Gastrocnemius medialis (tissue), 4 donors: ENCODE data around the gene NSL1.
"Not testable (repeated sequence)": the region's sequence is repeated elsewhere in the genome, so short reads cannot be mapped to it uniquely, and the experiment has no call there.

Experiments
- CTCF ChIP-seq, 5 experiments: fragments of 450-650 bp in 3 of 5; fragments of 200-600 bp in 2 of 5; sonication (generic) in 2 of 5; IDR thresholded peaks in 4 of 5; conservative IDR thresholded peaks in 1 of 5; 1 replicate in 4 of 5; 2 replicates in 1 of 5; pipeline ENCODE4 v1.5.1; 2016 to 2019; ENCODE audit warnings: antibody characterized with exemption in 5 of 5, mild to moderate bottlenecking in 3 of 5, moderate library complexity in 3 of 5
- POLR2A ChIP-seq, 2 donors: fragments of 450-650 bp; IDR thresholded peaks; one replicate each; pipeline ENCODE4 v1.6.1; 2017; ENCODE audit warnings: antibody characterized with exemption in 2 of 2, mild to moderate bottlenecking in 2 of 2, moderate library complexity in 2 of 2

- TF ChIP-seq CTCF (IDR thresholded peaks at IDR 0.05 in 4 of 5, conservative IDR thresholded peaks at IDR 0.05 in 1 of 5); POLR2A (IDR thresholded peaks at IDR 0.05): not testable (repeated sequence)
Observed at GRCh38 chr1:212764718-212765281, 26.8 kb downstream of the NSL1 start.
